Left lobe of liver (tissue), 1 donor: ENCODE data around the gene SLCO2A1. TPM values are rescaled to one million over a fixed set of nuclear protein-coding genes. Genes with fewer than 3 reads are reported as not detected.

Experiments used
- total RNA-seq: library from RNA; stranded (reverse); gene quantifications from one replicate; pipeline ENCODE4 v1.2.1, GENCODE V29; 2021
- donor health status: DM: no; HTN: yes; CAD: no.

The SLCO2A1 gene
- total RNA-seq, 1 donor from 2014 or later, result 7.4 TPM

Other genes starting within 250 kb of the SLCO2A1 start
- gene SRPRB, start 224.1 kb downstream of the SLCO2A1 start, total RNA-seq, result 73.3 TPM
- 0.35 TPM for gene RAB6B, start 134.0 kb downstream of the SLCO2A1 start, total RNA-seq
- 14.2 TPM for gene RYK, start 220.9 kb upstream of the SLCO2A1 start, total RNA-seq